Measurements from ENCODE around the gene FRAT2. TPM values are rescaled to one million over a fixed set of nuclear protein-coding genes. Genes with fewer than 3 reads are reported as not detected.
"Not testable (repeated sequence)": the region's sequence is repeated elsewhere in the genome, so short reads cannot be mapped to it uniquely, and the experiment has no call there.

FRAT2 gene
- total RNA-seq, 1 experiment from 2014 or later = 22.0 TPM

DNA sequence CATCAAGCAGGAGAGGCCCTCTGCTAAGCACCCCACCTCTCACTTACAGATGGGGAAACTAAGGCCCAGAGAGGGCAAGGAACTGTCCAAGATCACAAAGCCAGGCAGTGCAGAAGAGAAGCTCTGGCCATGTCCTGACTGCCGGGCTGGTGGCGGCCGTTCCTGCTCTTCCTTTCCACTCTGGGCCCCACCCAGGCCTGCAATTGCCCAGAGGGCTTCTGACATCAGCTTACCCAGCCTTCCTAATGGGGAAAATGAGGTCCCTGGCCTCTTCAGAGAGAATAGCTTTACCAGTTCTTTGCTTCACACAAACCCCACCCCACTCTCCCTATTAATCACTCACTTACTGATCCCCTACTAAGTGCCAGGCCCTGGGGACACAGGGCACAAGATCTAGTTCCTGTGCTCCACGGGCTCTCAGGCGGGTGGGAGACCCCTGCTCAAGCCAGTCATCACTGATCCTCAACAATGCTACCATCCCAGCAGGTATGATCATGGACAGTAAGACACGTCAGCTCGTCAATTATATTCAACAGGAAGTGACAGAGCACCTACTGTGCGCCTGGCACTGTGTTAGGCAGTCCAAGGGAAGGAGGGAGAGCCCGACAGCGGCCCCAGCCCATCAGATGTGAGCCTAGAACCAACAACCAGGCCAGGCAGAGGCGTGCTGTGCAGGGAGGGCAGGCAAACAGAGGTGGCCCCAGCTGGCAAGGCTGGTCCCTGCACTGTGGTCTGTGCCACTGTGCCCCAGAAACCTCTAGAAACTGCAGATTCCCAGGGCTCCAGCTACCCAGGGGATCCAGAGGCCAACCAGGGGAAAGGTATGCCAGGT is 26.4 kb upstream of the FRAT2 start:
- in situ Hi-C loops (cut with HindIII; ENCODE audit: low pct_unique_long_range_greater_than_20kb, low sequenced_read_pairs) = no loop called here
- no peak for DNase-seq (ENCODE audit: low read depth, low spot score)

DNA sequence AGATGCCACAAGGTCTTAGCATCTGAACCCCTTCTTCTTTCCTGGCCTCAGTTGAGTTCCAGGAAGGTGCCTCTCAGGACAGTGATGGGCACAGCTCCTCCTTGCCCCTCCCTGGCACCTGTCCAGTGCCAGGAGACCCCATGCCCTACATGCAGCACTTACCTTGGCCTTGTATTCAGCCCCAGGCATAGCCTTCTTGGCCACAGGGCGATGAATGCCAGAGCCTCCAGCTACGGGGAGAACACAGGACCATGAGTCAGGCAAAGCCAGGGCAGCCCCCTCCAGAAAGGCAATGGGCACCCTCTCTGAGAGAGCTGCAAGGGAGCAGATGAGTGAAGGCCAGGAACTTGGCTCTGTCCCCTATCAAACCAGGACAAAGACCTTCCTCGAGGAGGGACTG is 24.3 kb upstream of the FRAT2 start:
- DNase-seq (ENCODE audit: low read depth, low spot score) = no peak
- in situ Hi-C loops (cut with HindIII; ENCODE audit: low pct_unique_long_range_greater_than_20kb, low sequenced_read_pairs) = no loop called here

GRCh38 chr10:97358349-97358748 is 23.8 kb upstream of the FRAT2 start:
- in situ Hi-C loops (cut with HindIII; ENCODE audit: low pct_unique_long_range_greater_than_20kb, low sequenced_read_pairs) = no loop called here
- DNase-seq (ENCODE audit: low read depth, low spot score) = no peak

GRCh38 chr10:97356918-97357317 is 22.4 kb upstream of the FRAT2 start:
- in situ Hi-C loops (cut with HindIII; ENCODE audit: low pct_unique_long_range_greater_than_20kb, low sequenced_read_pairs) = no loop called here
- DNase-seq (ENCODE audit: low read depth, low spot score) = no peak

- peak; percentile 5 for DNase-seq (ENCODE audit: low read depth, low spot score)
- in situ Hi-C loops (cut with HindIII; ENCODE audit: low pct_unique_long_range_greater_than_20kb, low sequenced_read_pairs) = no loop called here
Measured at GRCh38 chr10:97356318-97356914, 21.9 kb upstream of the FRAT2 start.

DNA sequence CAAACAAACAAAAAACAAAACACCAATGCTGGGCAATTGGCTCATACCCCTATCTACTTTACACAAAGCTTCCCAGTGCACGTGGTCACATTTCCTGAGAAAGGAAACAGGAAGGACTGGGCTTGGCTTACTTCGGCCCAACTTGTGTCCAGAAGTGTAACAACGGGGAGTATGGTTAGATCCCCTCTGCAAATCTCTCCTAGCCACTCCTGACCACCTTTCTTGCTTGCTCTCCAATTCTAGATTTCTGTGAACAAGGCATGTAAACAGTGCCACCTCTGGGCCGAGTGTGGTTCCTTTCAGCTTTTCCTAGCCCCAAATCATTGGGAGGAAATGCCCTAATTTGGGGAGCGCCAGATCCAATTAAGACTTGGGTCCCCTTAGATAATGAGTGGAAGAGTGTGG is 21.0 kb upstream of the FRAT2 start:
- peak; percentile 30 for DNase-seq (ENCODE audit: low read depth, low spot score)
- in situ Hi-C loops (cut with HindIII; ENCODE audit: low pct_unique_long_range_greater_than_20kb, low sequenced_read_pairs) = no loop called here

- in situ Hi-C loops (cut with HindIII; ENCODE audit: low pct_unique_long_range_greater_than_20kb, low sequenced_read_pairs) = no loop called here
- no peak for DNase-seq (ENCODE audit: low read depth, low spot score)
Measured at GRCh38 chr10:97353945-97354344, 19.4 kb upstream of the FRAT2 start.

DNA sequence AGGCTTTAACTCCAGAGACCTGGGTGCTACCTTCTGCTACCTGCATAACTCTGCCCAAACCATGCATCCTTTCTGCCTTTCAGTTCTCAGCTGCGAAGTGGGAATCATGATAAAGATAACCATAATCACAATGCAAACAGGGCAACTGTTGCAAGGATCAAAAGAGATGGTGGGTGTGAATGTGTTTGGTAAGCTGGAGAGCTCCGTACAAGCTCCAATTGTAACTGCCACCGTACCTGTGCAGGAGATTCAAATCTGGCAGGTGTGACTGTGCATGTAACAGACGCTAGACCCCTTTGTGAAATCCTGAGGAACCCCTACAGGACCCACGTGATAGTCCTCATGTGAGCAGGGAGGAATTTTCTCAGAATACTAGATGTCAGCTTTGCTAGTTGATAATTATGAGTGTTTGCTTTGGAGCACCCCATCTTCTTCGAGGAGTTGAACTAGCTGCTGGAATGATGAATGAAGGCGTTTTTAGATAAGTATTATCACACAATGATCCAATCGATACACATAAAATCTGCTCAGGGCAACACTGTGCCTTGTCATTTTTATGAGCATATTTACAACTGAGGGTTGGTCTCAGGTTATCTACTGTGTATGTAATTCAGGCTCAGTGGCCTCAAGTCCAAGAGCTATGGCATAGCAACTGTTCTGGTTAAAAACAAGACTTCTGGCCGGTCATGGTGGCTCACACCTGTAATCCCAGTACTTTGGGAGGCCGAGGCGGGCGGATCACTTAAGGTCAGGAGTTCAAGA is 15.4 kb upstream of the FRAT2 start:
- in situ Hi-C loops (cut with HindIII; ENCODE audit: low pct_unique_long_range_greater_than_20kb, low sequenced_read_pairs) = no loop called here
- no peak for DNase-seq (ENCODE audit: low read depth, low spot score)

DNA sequence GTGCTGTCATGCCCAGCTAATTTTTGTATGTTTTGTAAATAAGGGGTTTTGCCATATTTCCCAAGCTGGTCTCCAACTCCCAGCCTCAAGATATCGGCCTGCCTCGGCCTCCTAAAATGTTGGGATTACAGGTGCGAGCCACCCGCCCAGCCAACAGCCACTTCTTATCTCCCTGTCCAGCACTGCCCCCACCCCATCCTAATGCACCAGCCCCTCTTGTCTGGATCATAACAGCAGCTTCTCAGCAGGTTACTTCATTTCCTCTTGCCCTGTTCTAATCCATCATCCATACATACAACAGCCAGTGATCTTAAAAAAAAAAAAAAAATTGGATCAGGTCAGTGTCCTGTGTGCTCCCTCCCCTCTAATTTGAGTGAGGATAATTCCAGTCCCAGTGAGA is 12.8 kb upstream of the FRAT2 start:
- in situ Hi-C loops (cut with HindIII; ENCODE audit: low pct_unique_long_range_greater_than_20kb, low sequenced_read_pairs) = no loop called here
- no peak for DNase-seq (ENCODE audit: low read depth, low spot score)

DNA sequence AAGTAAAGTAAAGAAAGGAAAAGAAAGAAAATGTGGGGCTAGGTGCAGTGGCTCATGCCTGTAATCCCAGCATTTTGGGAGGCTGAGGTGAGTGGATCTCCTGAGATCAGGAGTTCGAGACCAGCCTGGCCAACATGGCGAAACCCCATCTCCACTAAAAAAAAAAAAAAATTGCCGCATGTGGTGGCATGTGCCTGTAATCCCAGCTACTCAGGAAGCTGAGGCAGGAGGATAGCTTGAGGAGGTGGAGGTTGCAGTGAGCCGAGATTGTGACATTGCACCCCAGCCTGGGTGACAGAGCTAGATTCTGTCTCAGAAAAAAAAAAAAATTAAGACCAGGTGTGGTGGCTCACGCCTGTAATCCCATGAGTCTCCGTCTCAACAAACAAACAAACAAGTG is 9.1 kb upstream of the FRAT2 start:
- DNase-seq (ENCODE audit: low read depth, low spot score); in situ Hi-C loops (cut with HindIII; ENCODE audit: low pct_unique_long_range_greater_than_20kb, low sequenced_read_pairs): not testable (repeated sequence)

GRCh38 chr10:97341416-97341815 is 6.9 kb upstream of the FRAT2 start:
- in situ Hi-C loops (cut with HindIII; ENCODE audit: low pct_unique_long_range_greater_than_20kb, low sequenced_read_pairs) = no loop called here
- DNase-seq (ENCODE audit: low read depth, low spot score) = no peak

- in situ Hi-C loops (cut with HindIII; ENCODE audit: low pct_unique_long_range_greater_than_20kb, low sequenced_read_pairs) = no loop called here
- DNase-seq (ENCODE audit: low read depth, low spot score) = no peak
Measured at GRCh38 chr10:97338041-97338440, 3.5 kb upstream of the FRAT2 start.

- in situ Hi-C loops (cut with HindIII; ENCODE audit: low pct_unique_long_range_greater_than_20kb, low sequenced_read_pairs) = no loop called here
Measured at GRCh38 chr10:97336942-97337831, 2.7 kb upstream of the FRAT2 start.

DNA sequence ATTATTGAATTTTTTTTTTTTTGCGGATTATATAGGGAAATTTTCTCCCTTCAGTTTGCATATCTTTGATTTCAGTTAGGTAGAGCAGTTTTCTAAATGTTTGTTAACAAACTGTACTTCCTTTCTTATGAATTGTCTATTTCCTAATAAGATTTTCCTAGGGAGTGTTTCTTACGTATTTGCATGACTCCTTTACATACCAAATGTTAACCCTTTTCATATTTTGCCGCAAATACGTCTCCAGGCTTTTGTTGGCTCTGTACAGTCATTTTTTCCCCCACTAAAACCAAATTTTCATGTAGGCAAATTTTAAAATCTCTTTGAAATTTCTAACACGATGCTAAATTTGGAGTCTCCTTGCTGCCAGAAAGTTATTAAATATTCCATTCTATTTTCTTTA is 1.9 kb upstream of the FRAT2 start:
- no peak for DNase-seq (ENCODE audit: low read depth, low spot score)
- in situ Hi-C loops (cut with HindIII; ENCODE audit: low pct_unique_long_range_greater_than_20kb, low sequenced_read_pairs) = no loop called here

More at GRCh38 chr10:97336942-97337831, 2.7 kb upstream of the FRAT2 start:
- no peak for DNase-seq (ENCODE audit: low read depth, low spot score)

DNA sequence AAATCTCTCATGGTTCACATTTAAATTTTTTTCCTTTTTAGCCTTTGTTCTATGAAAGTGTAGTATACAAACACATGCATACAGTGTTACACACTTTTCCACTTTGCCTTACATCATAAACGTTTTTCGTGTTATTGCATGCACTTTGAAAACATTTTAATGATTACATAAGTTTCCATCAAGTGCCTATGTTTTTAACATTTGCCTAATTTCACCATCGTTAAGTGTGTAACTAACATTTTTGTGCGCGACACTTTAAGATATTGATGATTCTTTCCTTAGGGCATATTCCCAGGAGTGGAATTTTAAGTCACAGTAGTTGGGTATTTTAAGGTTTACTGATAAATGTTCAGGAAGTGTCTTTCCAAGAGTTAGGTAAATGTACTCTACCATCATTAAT is 1.5 kb upstream of the FRAT2 start:
- no peak for DNase-seq (ENCODE audit: low read depth, low spot score)
- in situ Hi-C loops (cut with HindIII; ENCODE audit: low pct_unique_long_range_greater_than_20kb, low sequenced_read_pairs) = no loop called here

DNA sequence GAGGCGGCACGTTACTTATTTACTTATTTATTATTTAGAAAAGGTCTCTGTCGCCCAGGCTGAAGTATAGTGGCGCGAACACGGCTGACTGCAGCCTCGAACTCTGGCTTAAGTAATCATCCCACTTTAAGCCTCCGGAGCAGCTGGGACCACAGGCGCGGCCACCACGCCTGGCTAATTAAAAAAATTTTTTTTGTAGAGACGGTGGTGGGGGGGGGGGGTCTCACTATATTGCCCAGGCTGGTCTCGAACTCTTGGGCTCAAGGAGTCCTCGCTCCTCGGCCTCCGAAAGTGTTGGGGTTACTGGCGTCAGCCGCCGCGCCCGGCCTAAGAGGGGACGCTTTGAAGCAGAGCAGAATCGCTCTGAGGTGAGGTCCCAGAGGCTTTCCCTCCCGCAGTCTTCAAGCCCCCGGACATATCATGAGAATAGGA is 675 bp upstream of the FRAT2 start:
- in situ Hi-C loops (cut with HindIII; ENCODE audit: low pct_unique_long_range_greater_than_20kb, low sequenced_read_pairs) = no loop called here
- no peak for DNase-seq (ENCODE audit: low read depth, low spot score)

DNA sequence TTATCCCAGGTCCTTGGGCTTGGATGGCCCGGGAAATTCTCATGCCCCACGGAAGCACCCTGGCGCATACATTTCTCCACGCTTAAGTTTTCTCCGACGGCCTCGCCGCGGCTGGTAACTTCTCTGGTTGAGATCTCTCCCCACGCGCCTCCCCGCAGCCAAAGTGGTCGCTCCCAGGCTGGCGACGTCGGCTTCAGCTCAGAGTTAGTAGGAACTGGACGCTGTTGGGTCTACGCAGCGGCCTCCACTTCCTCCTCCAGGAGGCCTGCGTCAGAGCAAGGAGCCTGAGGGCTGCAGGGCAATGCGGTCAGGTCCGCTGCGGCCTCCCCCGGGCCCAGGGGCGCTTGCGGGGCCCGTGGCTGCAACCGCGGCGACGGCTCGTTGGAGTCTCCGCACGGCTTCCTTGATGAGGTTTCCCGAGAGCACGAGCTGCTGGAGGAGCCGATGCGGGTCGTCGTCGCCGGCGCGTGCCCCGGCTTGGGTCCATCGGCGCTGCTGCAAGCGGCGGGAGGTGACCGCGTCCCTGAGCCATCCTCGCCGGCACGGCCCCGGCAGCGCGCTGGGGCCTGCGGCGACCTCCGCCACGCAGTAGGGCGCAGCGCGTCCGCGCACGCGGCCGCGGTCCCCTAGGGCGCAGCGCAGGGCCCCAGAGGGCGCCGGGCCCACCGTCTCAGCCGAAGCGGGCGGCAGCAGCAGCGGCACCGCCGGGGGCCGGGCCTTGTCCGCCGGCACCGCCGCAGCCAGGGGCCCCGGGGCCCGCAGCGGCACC is 744 bp downstream of the FRAT2 start:
- in situ Hi-C loops (cut with HindIII; ENCODE audit: low pct_unique_long_range_greater_than_20kb, low sequenced_read_pairs) = no loop called here
- peak; percentile 38 for DNase-seq (ENCODE audit: low read depth, low spot score)

Measured in SK-MEL-5 (cell line).